Adrenal gland (tissue), 12 donors: ENCODE results near the gene KSR2. TPM values are rescaled to one million over a fixed set of nuclear protein-coding genes. Genes with fewer than 3 reads are reported as not detected.

ENCODE experiments used
- DNase-seq, 7 donors: peaks; one replicate each; pipeline ENCODE4 v3.0.0-alpha.2; 2019 to 2020
- H3K27ac ChIP-seq, 5 donors: fragments of 200-600 bp; sonication (generic) in 4 of 5; 1 replicate in 3 of 5; 2 replicates in 2 of 5; pipeline versions ENCODE4 v1.5.1 to v1.8.0; 2016 to 2020; ENCODE audit warnings: mild to moderate bottlenecking in 1 of 5
- H3K27me3 ChIP-seq: fragments of 200-600 bp; 2 replicates; pipeline ENCODE4 v1.8.0; 2021
- H3K36me3 ChIP-seq, 2 donors: fragments of 200-600 bp; replicated peaks in 1 of 2; 1 replicate in 1 of 2; 2 replicates in 1 of 2; pipeline versions ENCODE4 v1.5.1 to v1.8.0; 2018 to 2022
- H3K4me1 ChIP-seq, 2 donors: fragments of 200-600 bp; replicated peaks in 1 of 2; 1 replicate in 1 of 2; 2 replicates in 1 of 2; pipeline versions ENCODE4 v1.5.1 to v1.8.0; 2018 to 2021
- H3K4me3 ChIP-seq, 4 donors: fragments of 200-600 bp; sonication (generic) in 3 of 4; one replicate each; pipeline ENCODE4 v1.5.1; 2016 to 2018
- H3K9me3 ChIP-seq, 3 donors: fragments of 200-600 bp; sonication (generic) in 1 of 3; replicated peaks in 1 of 3; 1 replicate in 2 of 3; 2 replicates in 1 of 3; pipeline versions ENCODE4 v1.5.1 to v1.8.0; 2016 to 2021
- CTCF ChIP-seq, 6 experiments: fragments of 450-650 bp in 4 of 6; fragments of 200-600 bp in 2 of 6; sonication (generic) in 1 of 6; IDR thresholded peaks; 1 replicate in 5 of 6; 2 replicates in 1 of 6; pipeline versions ENCODE4 v1.5.1 to v1.8.0; 2016 to 2021; ENCODE audit warnings: antibody characterized with exemption in 6 of 6, mild to moderate bottlenecking in 2 of 6, moderate library complexity in 1 of 6
- POLR2A ChIP-seq, 2 donors: fragments of 450-650 bp; IDR thresholded peaks; one replicate each; pipeline ENCODE4 v1.6.1; 2017; ENCODE audit warnings: antibody characterized with exemption in 2 of 2, mild to moderate bottlenecking in 2 of 2, moderate library complexity in 1 of 2
- WGBS, 4 donors: extraction: QIAGEN DNeasy Blood & Tissue Kit in 2 of 4; methylation state at CpG; one replicate each; pipeline versions ENCODE4 v1.1.5 to v1.1.7; 2013 to 2017; 5-methylcytosine and 5-hydroxymethylcytosine counted together
- intact Hi-C, 2 donors: fragments of 100-400 bp; cut with DNase I; formaldehyde crosslinking; loops; one replicate each; pipeline versions ENCODE4 v1.14.1 to v1.15.0; 2022 to 2023
- polyA plus RNA-seq, 3 donors: library from polyadenylated mRNA; stranded (reverse); fragments of 200-250 nt in 2 of 3; fragments of 350-450 nt in 1 of 3; fragmentation: Illumina TruSeq in 1 of 3; extraction: RNeasy Lipid Tissue Mini Kit (QIAGEN cat#74804) in 1 of 3; gene quantifications; one replicate each; pipeline ENCODE4 v1.2.3, GENCODE V29; 2013 to 2014
- total RNA-seq, 9 donors: library from RNA; depleted of rRNA in 4 of 9; stranded (reverse); fragments of >200 nt in 4 of 9; fragments of 120-200 nt in 1 of 9; fragmentation: NEBNext Ultra II Directional in 1 of 9; extraction: Animal tissue kit (Norgen Biotek cat#: 25700) in 1 of 9; gene quantifications; one replicate each; pipeline versions ENCODE4 v1.1.0 to v1.2.4, GENCODE V29; 2013 to 2023
- donor health status: healthy with polysubstance abuse.
- donor health status: Bipolar disorder and iron deficiency.
- donor health status: DM: yes; HTN: yes; CAD: no.
- donor health status: DM: no; HTN: no; CAD: no.
- donor health status: DM: no; HTN: no; CAD: no.
- donor health status: DM: yes; HTN: yes; CAD: no.

KSR2 gene
- total and polyA plus RNA-seq, 12 donors = 0.03 to 2.7 (median 0.84) TPM; not detected in 3

GRCh38 chr12:117830471-117830870, 138.3 kb downstream of the KSR2 start:
- H3K36me3 ChIP-seq = no peaks in the 10 kb centered on the region
- intact Hi-C loops = loop anchor here in 1 of 2 donors (10.0 kb wide), 1 partner anchor 466 kb away; the partner anchor contains the start of gene NOS1
- H3K4me3 ChIP-seq = no peak overlapping the region
- no peak for DNase-seq
- H3K27ac ChIP-seq = no peak overlapping the region
- TF ChIP-seq POLR2A (IDR thresholded peaks at IDR 0.05) (no peak), CTCF (IDR thresholded peaks at IDR 0.05) (no peak)
- 66 to 81% (median 68%) methylated on average over 5 of the region's 5 CpGs for WGBS, 4 donors
- no peaks in the 10 kb centered on the region for H3K4me1 ChIP-seq
- H3K27me3 ChIP-seq = no peaks in the 10 kb centered on the region
- H3K9me3 ChIP-seq = peaks cover 0 to 9% (median 0%) of the 10 kb centered on the region in 3 donors

GRCh38 chr12:117829108-117829507, 139.7 kb downstream of the KSR2 start:
- Histone ChIP-seq H3K4me1 (no peaks in the 10 kb centered on the region), H3K9me3 (peaks cover 0 to 9% (median 0%) of the 10 kb centered on the region in 3 donors), H3K4me3 (no peak overlapping the region), H3K27ac (no peak overlapping the region), H3K27me3 (no peaks in the 10 kb centered on the region), H3K36me3 (no peaks in the 10 kb centered on the region)
- intact Hi-C loops = no loop called here
- 86 to 90% (median 89%) methylated on average over 2 of the region's 2 CpGs for WGBS, 4 donors
- no peak for DNase-seq
- TF ChIP-seq POLR2A (IDR thresholded peaks at IDR 0.05) (no peak), CTCF (IDR thresholded peaks at IDR 0.05) (no peak)

GRCh38 chr12:117827660-117828059, 141.1 kb downstream of the KSR2 start:
- 66 to 83% (median 69%) methylated on average over 2 of the region's 2 CpGs for WGBS, 4 donors
- DNase-seq = no peak
- no peaks in the 10 kb centered on the region for H3K4me1 ChIP-seq
- H3K9me3 ChIP-seq = peaks cover 0 to 9% (median 0%) of the 10 kb centered on the region in 3 donors
- intact Hi-C loops = no loop called here
- H3K4me3 ChIP-seq = no peak overlapping the region
- TF ChIP-seq POLR2A (IDR thresholded peaks at IDR 0.05) = no peak
- TF ChIP-seq CTCF (IDR thresholded peaks at IDR 0.05) = no peak
- no peak overlapping the region for H3K27ac ChIP-seq
- H3K27me3 ChIP-seq = no peaks in the 10 kb centered on the region
- no peaks in the 10 kb centered on the region for H3K36me3 ChIP-seq

- Histone ChIP-seq H3K27ac (no peak overlapping the region), H3K36me3 (no peaks in the 10 kb centered on the region), H3K9me3 (peaks cover 0 to 9% (median 0%) of the 10 kb centered on the region in 3 donors), H3K4me3 (no peak overlapping the region), H3K4me1 (no peaks in the 10 kb centered on the region), H3K27me3 (no peaks in the 10 kb centered on the region)
- no peak for DNase-seq
- 65 to 97% (median 81%) methylated on average over 3 of the region's 3 CpGs for WGBS, 4 donors
- intact Hi-C loops = no loop called here
- TF ChIP-seq CTCF (IDR thresholded peaks at IDR 0.05) (no peak), POLR2A (IDR thresholded peaks at IDR 0.05) (no peak)
Measured at GRCh38 chr12:117825827-117826226, 143.0 kb downstream of the KSR2 start.
